Nephron progenitor cell (in vitro differentiated cells): Measurements from ENCODE around the gene TTC12.

ENCODE experiments used
- DNase-seq: peaks from one replicate; pipeline ENCODE4 v3.0.0; 2021
- H3K27ac Mint-ChIP-seq: 2 replicates; pipeline ENCODE4 v1.8.0; 2021; ENCODE audit warnings: mild to moderate bottlenecking, moderate library complexity, mixed read lengths
- H3K27me3 Mint-ChIP-seq: 2 replicates; pipeline ENCODE4 v1.8.0; 2021; ENCODE audit warnings: mild to moderate bottlenecking, low read depth, mixed read lengths; ENCODE audit not compliant: poor library complexity
- H3K36me3 Mint-ChIP-seq: 2 replicates; pipeline ENCODE4 v1.8.0; 2021; ENCODE audit warnings: low read depth, mixed read lengths
- H3K4me1 Mint-ChIP-seq: 2 replicates; pipeline ENCODE4 v1.8.0; 2021; ENCODE audit warnings: mixed read lengths
- H3K4me3 Mint-ChIP-seq: 2 replicates; pipeline ENCODE4 v1.8.0; 2021; ENCODE audit warnings: mild to moderate bottlenecking, moderate library complexity, mixed read lengths
- H3K9me3 Mint-ChIP-seq: 2 replicates; pipeline ENCODE4 v1.8.0; 2021; ENCODE audit warnings: mild to moderate bottlenecking, moderate library complexity, mixed read lengths
- CTCF ChIP-seq: fragments of 200-600 bp; sonication (generic); IDR thresholded peaks from 2 replicates; pipeline ENCODE4 v1.5.0; 2021; ENCODE audit warnings: antibody characterized with exemption

Gene TTC12

GRCh38 chr11:113313601-113314000 lies 782 bp upstream of the TTC12 start:
- peaks cover 49% of the 10 kb centered on the region for H3K27me3 Mint-ChIP-seq

DNA sequence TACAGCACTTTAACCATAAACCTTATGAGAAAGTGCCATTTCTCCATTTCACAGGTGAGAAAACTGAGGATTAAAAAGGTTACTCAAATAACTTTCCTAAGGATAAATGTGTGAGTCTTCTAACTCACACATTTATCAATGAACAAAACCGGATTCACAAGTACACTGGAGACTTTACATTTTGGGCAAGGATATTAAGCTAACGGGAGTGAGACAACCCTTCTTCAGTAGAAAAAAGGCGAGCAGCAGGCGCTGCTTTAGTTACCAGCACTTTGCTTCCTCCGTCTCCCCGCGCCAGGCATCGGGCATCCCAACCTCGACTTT lies 356 bp upstream of the TTC12 start:
- Mint-ChIP-seq H3K36me3 (peaks cover 27% of the 10 kb centered on the region), H3K9me3 (peaks cover 11% of the 10 kb centered on the region), H3K4me1 (peaks cover 11% of the 10 kb centered on the region), H3K27ac (no peak overlapping the region), H3K27me3 (peaks cover 47% of the 10 kb centered on the region), H3K4me3 (peak overlapping the region; percentile 43)
- TF ChIP-seq CTCF, result no peak
- no peak for DNase-seq

More at GRCh38 chr11:113313601-113314000, 782 bp upstream of the TTC12 start:
- Mint-ChIP-seq H3K4me1 (peaks cover 11% of the 10 kb centered on the region), H3K9me3 (peaks cover 8% of the 10 kb centered on the region), H3K4me3 (no peak overlapping the region), H3K36me3 (peaks cover 23% of the 10 kb centered on the region), H3K27ac (no peak overlapping the region)
- TF ChIP-seq CTCF, result no peak
- no peak for DNase-seq

DNA sequence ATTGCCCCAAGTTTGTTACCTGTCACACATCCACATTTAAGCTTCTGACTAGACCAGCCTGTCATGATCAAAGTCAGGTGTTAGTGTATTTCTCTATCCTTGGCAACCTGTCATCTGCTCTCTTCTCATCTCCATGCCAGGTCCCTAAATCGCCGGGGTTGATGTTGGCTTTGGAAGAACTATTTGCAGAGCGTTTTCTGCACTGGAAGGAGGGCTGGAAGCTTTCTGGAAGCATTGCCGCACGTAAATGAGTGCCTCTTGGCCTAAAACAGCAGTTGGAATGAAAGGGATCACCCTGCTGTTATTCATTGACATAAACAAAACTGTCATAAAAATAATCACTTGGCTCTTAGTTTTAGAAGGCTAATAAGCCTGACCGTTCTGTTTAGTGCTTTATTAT lies 1.4 kb downstream of the TTC12 start:
- Mint-ChIP-seq H3K4me3 (peak overlapping the region; percentile 87), H3K9me3 (peaks cover 23% of the 10 kb centered on the region), H3K27ac (no peak overlapping the region), H3K4me1 (peaks cover 11% of the 10 kb centered on the region), H3K27me3 (peaks cover 31% of the 10 kb centered on the region), H3K36me3 (peaks cover 43% of the 10 kb centered on the region)
- TF ChIP-seq CTCF, result no peak
- DNase-seq, result no peak

GRCh38 chr11:113316256-113316655 lies 1.9 kb downstream of the TTC12 start:
- no peak for TF ChIP-seq CTCF
- H3K4me3 Mint-ChIP-seq, result peak overlapping the region; percentile 14
- peaks cover 11% of the 10 kb centered on the region for H3K4me1 Mint-ChIP-seq
- peaks cover 23% of the 10 kb centered on the region for H3K9me3 Mint-ChIP-seq
- no peak overlapping the region for H3K27ac Mint-ChIP-seq
- H3K36me3 Mint-ChIP-seq, result peaks cover 43% of the 10 kb centered on the region
- no peak for DNase-seq
- peaks cover 27% of the 10 kb centered on the region for H3K27me3 Mint-ChIP-seq

GRCh38 chr11:113317339-113317738 lies 3.0 kb downstream of the TTC12 start:
- Mint-ChIP-seq H3K4me3 (no peak overlapping the region), H3K27me3 (peaks cover 16% of the 10 kb centered on the region), H3K36me3 (peaks cover 43% of the 10 kb centered on the region), H3K4me1 (peaks cover 11% of the 10 kb centered on the region), H3K27ac (no peak overlapping the region), H3K9me3 (peaks cover 23% of the 10 kb centered on the region)
- no peak for TF ChIP-seq CTCF
- no peak for DNase-seq

DNA sequence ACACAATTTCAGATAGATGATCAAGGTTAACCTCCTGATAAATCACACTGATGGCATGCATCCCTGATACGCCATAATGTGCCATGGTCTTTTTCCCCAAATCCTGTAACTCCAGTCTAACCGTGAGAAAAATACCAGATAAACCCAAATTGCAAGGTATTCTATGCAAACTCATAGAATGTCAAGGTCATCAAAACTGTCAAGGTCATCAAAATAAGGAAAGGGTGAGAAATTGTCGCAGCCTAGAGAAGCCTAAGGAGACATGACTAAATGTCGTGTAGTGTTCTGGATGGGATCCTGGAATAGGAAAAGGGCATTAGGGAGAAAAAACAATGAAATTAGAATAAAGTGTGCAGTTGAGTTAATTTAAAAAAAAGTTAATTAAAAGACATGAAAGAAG lies 4.7 kb downstream of the TTC12 start:
- no peak for DNase-seq
- H3K4me1 Mint-ChIP-seq, result peaks cover 11% of the 10 kb centered on the region
- peaks cover 23% of the 10 kb centered on the region for H3K9me3 Mint-ChIP-seq
- H3K27me3 Mint-ChIP-seq, result no peaks in the 10 kb centered on the region
- no peak overlapping the region for H3K4me3 Mint-ChIP-seq
- no peak overlapping the region for H3K27ac Mint-ChIP-seq
- H3K36me3 Mint-ChIP-seq, result peaks cover 49% of the 10 kb centered on the region
- no peak for TF ChIP-seq CTCF
